Measurements from ENCODE around the gene STRN4. TPM values are rescaled to one million over a fixed set of nuclear protein-coding genes. Genes with fewer than 3 reads are reported as not detected.

STRN4 gene
- total RNA-seq, 2 donors from 2014 or later: 51.4 to 55.5 TPM

DNA sequence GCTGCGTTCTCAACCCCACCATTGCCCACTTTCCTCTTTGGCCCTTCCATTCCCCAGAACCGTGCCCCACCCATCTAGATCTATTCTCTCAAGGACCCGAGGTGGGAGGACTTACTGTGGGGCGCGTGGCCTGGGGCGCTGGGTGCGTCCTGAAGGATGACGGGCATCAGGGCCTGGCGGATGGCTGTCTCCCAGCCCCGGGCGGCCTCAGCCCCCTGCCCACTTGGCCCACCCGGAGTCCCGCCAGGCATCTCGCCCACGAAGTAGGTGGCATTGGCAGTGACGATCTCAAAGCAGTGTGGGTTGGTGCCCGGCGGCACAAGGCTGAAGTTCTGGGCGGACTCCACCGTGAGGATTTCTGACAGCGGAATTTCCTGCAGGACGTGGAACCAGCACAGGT, 52.5 kb downstream of the STRN4 start:
- intact Hi-C loops (cut with DNase I): no loop called here
- ATAC-seq: no peak
- 90 to 96% methylated on average over 11 to 21 of the region's 22 CpGs for WGBS, 2 donors
- H3K27me3 ChIP-seq: no peaks in the 10 kb centered on the region
- TF ChIP-seq, protein P1, sequence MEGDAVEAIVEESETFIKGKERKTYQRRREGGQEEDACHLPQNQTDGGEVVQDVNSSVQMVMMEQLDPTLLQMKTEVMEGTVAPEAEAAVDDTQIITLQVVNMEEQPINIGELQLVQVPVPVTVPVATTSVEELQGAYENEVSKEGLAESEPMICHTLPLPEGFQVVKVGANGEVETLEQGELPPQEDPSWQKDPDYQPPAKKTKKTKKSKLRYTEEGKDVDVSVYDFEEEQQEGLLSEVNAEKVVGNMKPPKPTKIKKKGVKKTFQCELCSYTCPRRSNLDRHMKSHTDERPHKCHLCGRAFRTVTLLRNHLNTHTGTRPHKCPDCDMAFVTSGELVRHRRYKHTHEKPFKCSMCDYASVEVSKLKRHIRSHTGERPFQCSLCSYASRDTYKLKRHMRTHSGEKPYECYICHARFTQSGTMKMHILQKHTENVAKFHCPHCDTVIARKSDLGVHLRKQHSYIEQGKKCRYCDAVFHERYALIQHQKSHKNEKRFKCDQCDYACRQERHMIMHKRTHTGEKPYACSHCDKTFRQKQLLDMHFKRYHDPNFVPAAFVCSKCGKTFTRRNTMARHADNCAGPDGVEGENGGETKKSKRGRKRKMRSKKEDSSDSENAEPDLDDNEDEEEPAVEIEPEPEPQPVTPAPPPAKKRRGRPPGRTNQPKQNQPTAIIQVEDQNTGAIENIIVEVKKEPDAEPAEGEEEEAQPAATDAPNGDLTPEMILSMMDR (IDR thresholded peaks at IDR 0.05): no peak
- TF ChIP-seq POLR2A (IDR thresholded peaks at IDR 0.05): no peak
- no peaks in the 10 kb centered on the region for H3K9me3 ChIP-seq
- H3K4me3 ChIP-seq: no peak overlapping the region
- no peak overlapping the region for H3K27ac ChIP-seq
- peaks cover 15 to 46% of the 10 kb centered on the region in 2 donors for H3K36me3 ChIP-seq (replicated peaks in 1 of 2; ENCODE audit: insufficient read depth in 1 of 2, low read depth in 2 of 2)
- DNase-seq: no peak
- peaks cover 8% of the 10 kb centered on the region for H3K4me1 ChIP-seq

- TF ChIP-seq POLR2A (IDR thresholded peaks at IDR 0.05): no peak
- TF ChIP-seq, protein P1 (IDR thresholded peaks at IDR 0.05): no peak
- 94 to 96% methylated on average over 3 to 4 of the region's 4 CpGs for WGBS, 2 donors
- H3K9me3 ChIP-seq: no peaks in the 10 kb centered on the region
- ATAC-seq: no peak
- intact Hi-C loops (cut with DNase I): no loop called here
- H3K4me1 ChIP-seq: peaks cover 7% of the 10 kb centered on the region
- H3K27ac ChIP-seq: no peak overlapping the region
- H3K4me3 ChIP-seq: no peak overlapping the region
- H3K27me3 ChIP-seq: no peaks in the 10 kb centered on the region
- peaks cover 15 to 47% of the 10 kb centered on the region in 2 donors for H3K36me3 ChIP-seq (replicated peaks in 1 of 2; ENCODE audit: insufficient read depth in 1 of 2, low read depth in 2 of 2)
- DNase-seq: no peak
Observed at GRCh38 chr19:46692918-46693722, 53.1 kb downstream of the STRN4 start.

DNA sequence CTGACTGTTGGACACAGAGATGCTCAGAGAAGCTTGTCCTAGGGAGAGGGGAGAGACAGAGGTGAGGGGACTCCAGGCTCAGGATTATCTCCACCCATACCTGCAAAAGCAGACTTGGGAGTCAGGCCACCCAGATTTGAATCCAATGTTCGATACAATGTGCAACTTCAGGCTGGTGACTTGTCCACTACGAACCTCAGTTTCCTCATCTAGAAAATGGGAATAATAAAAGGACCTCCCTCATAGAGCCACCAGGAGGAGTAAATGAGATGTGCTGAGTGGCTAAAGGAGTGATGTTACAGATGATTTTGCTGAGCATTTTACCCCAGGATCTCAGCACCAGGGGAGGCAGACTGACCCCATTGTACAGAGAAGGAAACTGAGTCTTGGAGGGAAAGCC, 54.3 kb downstream of the STRN4 start:
- no peak for ATAC-seq
- intact Hi-C loops (cut with DNase I): no loop called here
- Histone ChIP-seq H3K4me3 (no peak overlapping the region), H3K27me3 (no peaks in the 10 kb centered on the region), H3K36me3 (replicated peaks in 1 of 2; ENCODE audit: insufficient read depth in 1 of 2, low read depth in 2 of 2) (peaks cover 15 to 54% of the 10 kb centered on the region in 2 donors), H3K27ac (no peak overlapping the region), H3K9me3 (no peaks in the 10 kb centered on the region), H3K4me1 (no peaks in the 10 kb centered on the region)
- DNase-seq: no peak
- TF ChIP-seq POLR2A (IDR thresholded peaks at IDR 0.05): no peak
- TF ChIP-seq, protein P1 (IDR thresholded peaks at IDR 0.05): no peak
- 88 to 93% methylated on average over 2 of the region's 2 CpGs for WGBS, 2 donors

GRCh38 chr19:46691104-46691503, 55.1 kb downstream of the STRN4 start:
- peaks cover 15 to 53% of the 10 kb centered on the region in 2 donors for H3K36me3 ChIP-seq (replicated peaks in 1 of 2; ENCODE audit: insufficient read depth in 1 of 2, low read depth in 2 of 2)
- ATAC-seq: no peak

More at GRCh38 chr19:46691104-46691503, 55.1 kb downstream of the STRN4 start:
- no peak overlapping the region for H3K27ac ChIP-seq
- no peak for DNase-seq
- no peaks in the 10 kb centered on the region for H3K27me3 ChIP-seq
- no peaks in the 10 kb centered on the region for H3K9me3 ChIP-seq
- no peaks in the 10 kb centered on the region for H3K4me1 ChIP-seq
- no peak overlapping the region for H3K4me3 ChIP-seq
- 50 to 73% methylated on average over 2 of the region's 2 CpGs for WGBS, 2 donors
- TF ChIP-seq, protein P1 (IDR thresholded peaks at IDR 0.05): no peak
- TF ChIP-seq POLR2A (IDR thresholded peaks at IDR 0.05): no peak
- intact Hi-C loops (cut with DNase I): no loop called here
